ENCODE results near the gene NFX1. TPM values are rescaled to one million over a fixed set of nuclear protein-coding genes. Genes with fewer than 3 reads are reported as not detected.

Gene NFX1
- total and polyA plus RNA-seq, 2 donors (not counting 1 experiment from before 2014, with no cell fraction given) = 67.6 to 76.3 TPM

- Histone ChIP-seq H3K4me3 (ENCODE audit: control extremely low read depth in 1 of 5, extremely low read depth in 1 of 5, insufficient read depth in 1 of 5, low read depth in 2 of 5, low read length in 4 of 5) (no peak overlapping the region), H3K9ac (ENCODE audit: low read length) (no peak overlapping the region), H3K36me3 (replicated peaks in 1 of 2; ENCODE audit: control extremely low read depth in 1 of 2, control insufficient read depth in 1 of 2, extremely low read depth in 1 of 2, insufficient read depth in 2 of 2, low read length in 1 of 2) (peaks cover 15 to 90% of the 10 kb centered on the region in 2 experiments), H3K4me1 (ENCODE audit: control insufficient read depth in 2 of 2, insufficient read depth in 2 of 2, low read length in 2 of 2) (no peaks in the 10 kb centered on the region), H4K20me1 (ENCODE audit: control insufficient read depth, insufficient read depth, low read length, poor library complexity, severe bottlenecking) (peaks cover 5% of the 10 kb centered on the region), H2AFZ (ENCODE audit: insufficient read depth, low read depth, low read length, poor library complexity, severe bottlenecking) (no peak overlapping the region), H3K9me3 (ENCODE audit: control extremely low read depth in 1 of 3, control insufficient read depth in 2 of 3, insufficient read depth in 1 of 3, low read length in 2 of 3) (no peaks in the 10 kb centered on the region), H3K79me2 (ENCODE audit: control insufficient read depth, insufficient read depth, low read length) (peaks cover 28% of the 10 kb centered on the region), H3K27me3 (replicated peaks in 1 of 4; ENCODE audit: control extremely low read depth in 1 of 4, control insufficient read depth in 3 of 4, insufficient read depth in 4 of 4, low read length in 3 of 4) (no peaks in the 10 kb centered on the region), H3K27ac (ENCODE audit: low read length in 2 of 2) (no peak overlapping the region), H3K4me2 (replicated peaks; ENCODE audit: low read depth, low read length, poor library complexity, severe bottlenecking) (no peak overlapping the region)
- ChIA-PET POLR2A (no interaction called here), CTCF (interaction anchor here (1.7 kb wide), 1 partner anchor 14 kb away, joined by 5 read pairs; no protein-coding TSS in a partner anchor)
- Mint-ChIP-seq H3K27ac (no peak overlapping the region), H3K4me1 (peaks cover 3% of the 10 kb centered on the region), H3K27me3 (no peaks in the 10 kb centered on the region), H3K4me3 (no peak overlapping the region), H3K9me3 (ENCODE audit: insufficient read depth) (no peaks in the 10 kb centered on the region)
- TF ChIP-seq CTCF (IDR thresholded peaks at IDR 0.05) (no peak), EZH2 (IDR thresholded peaks at IDR 0.05; ENCODE audit: borderline replicate concordance, insufficient read depth, low read depth, low read length, poor library complexity, severe bottlenecking) (no peak)
- DNase-seq = no peak
- 100% methylated on average over 1 of the region's 4 CpGs for WGBS (ENCODE audit: insufficient coverage)
- intact Hi-C loops (cut with micrococcal nuclease) = no loop called here
- no peak for ATAC-seq (ENCODE audit: low read depth)
Observed at GRCh38 chr9:33257276-33257675, 33.0 kb upstream of the NFX1 start.

GRCh38 chr9:33260372-33260771, 29.9 kb upstream of the NFX1 start:
- no peak overlapping the region for H3K4me3 Mint-ChIP-seq
- peaks cover 14 to 18% of the 10 kb centered on the region in 2 donors for H3K4me1 ChIP-seq (ENCODE audit: control insufficient read depth in 2 of 2, insufficient read depth in 2 of 2, low read length in 2 of 2)
- no CpG with 5 or more reads among the region's 1 CpG for WGBS (ENCODE audit: insufficient coverage)
- no peak overlapping the region for H3K4me3 ChIP-seq (ENCODE audit: control extremely low read depth in 1 of 5, extremely low read depth in 1 of 5, insufficient read depth in 1 of 5, low read depth in 2 of 5, low read length in 4 of 5)
- H3K79me2 ChIP-seq (ENCODE audit: control insufficient read depth, insufficient read depth, low read length) = peaks cover 48% of the 10 kb centered on the region
- no peak for DNase-seq
- no peaks in the 10 kb centered on the region for H3K9me3 Mint-ChIP-seq (ENCODE audit: insufficient read depth)
- no peak overlapping the region for H3K9ac ChIP-seq (ENCODE audit: low read length)
- intact Hi-C loops (cut with micrococcal nuclease) = loop anchor here (10.0 kb wide), 4 partner anchors 56 to 784 kb away; partner anchors contain the start of genes NOL6, SMIM27, TOPORS and UBAP2
- no peak for ATAC-seq (ENCODE audit: low read depth)
- H3K27me3 Mint-ChIP-seq = no peaks in the 10 kb centered on the region
- peaks cover 24% of the 10 kb centered on the region for H3K4me1 Mint-ChIP-seq
- H3K27me3 ChIP-seq (replicated peaks in 1 of 4; ENCODE audit: control extremely low read depth in 1 of 4, control insufficient read depth in 3 of 4, insufficient read depth in 4 of 4, low read length in 3 of 4) = no peaks in the 10 kb centered on the region
- peaks cover 12 to 64% of the 10 kb centered on the region in 2 experiments for H3K36me3 ChIP-seq (replicated peaks in 1 of 2; ENCODE audit: control extremely low read depth in 1 of 2, control insufficient read depth in 1 of 2, extremely low read depth in 1 of 2, insufficient read depth in 2 of 2, low read length in 1 of 2)
- H3K27ac Mint-ChIP-seq = no peak overlapping the region
- ChIA-PET CTCF (no interaction called here), POLR2A (no interaction called here)
- H4K20me1 ChIP-seq (ENCODE audit: control insufficient read depth, insufficient read depth, low read length, poor library complexity, severe bottlenecking) = peaks cover 19% of the 10 kb centered on the region
- H3K9me3 ChIP-seq (ENCODE audit: control extremely low read depth in 1 of 3, control insufficient read depth in 2 of 3, insufficient read depth in 1 of 3, low read length in 2 of 3) = no peaks in the 10 kb centered on the region
- no peak for TF ChIP-seq EZH2 (IDR thresholded peaks at IDR 0.05; ENCODE audit: borderline replicate concordance, insufficient read depth, low read depth, low read length, poor library complexity, severe bottlenecking)
- no peak for TF ChIP-seq CTCF (IDR thresholded peaks at IDR 0.05)
- no peak overlapping the region for H3K27ac ChIP-seq (ENCODE audit: low read length in 2 of 2)
- H3K4me2 ChIP-seq (replicated peaks; ENCODE audit: low read depth, low read length, poor library complexity, severe bottlenecking) = no peak overlapping the region
- H2AFZ ChIP-seq (ENCODE audit: insufficient read depth, low read depth, low read length, poor library complexity, severe bottlenecking) = no peak overlapping the region
